Uterus (tissue), 4 donors: Measurements from ENCODE around the gene SEPTIN5. TPM values are rescaled to one million over a fixed set of nuclear protein-coding genes. Genes with fewer than 3 reads are reported as not detected.

Source experiments
- DNase-seq, 2 donors: peaks; one replicate each; pipeline ENCODE4 v3.0.0-alpha.2; 2019 to 2020
- H3K27ac ChIP-seq, 2 donors: fragments of 200-600 bp; sonication (generic); 1 replicate in 1 of 2; 2 replicates in 1 of 2; pipeline ENCODE4 v1.5.1; 2016 to 2018
- H3K27me3 ChIP-seq, 2 donors: fragments of 200-600 bp; sonication (generic); one replicate each; pipeline ENCODE4 v1.5.1; 2018 to 2019; ENCODE audit warnings: control low read depth in 1 of 2
- H3K36me3 ChIP-seq, 2 donors: fragments of 200-600 bp; sonication (generic); one replicate each; pipeline ENCODE4 v1.5.1; 2019; ENCODE audit warnings: control low read depth in 1 of 2
- H3K4me1 ChIP-seq, 2 donors: fragments of 200-600 bp; sonication (generic); one replicate each; pipeline ENCODE4 v1.5.1; 2018 to 2019; ENCODE audit warnings: control low read depth in 1 of 2
- H3K4me3 ChIP-seq, 2 donors: fragments of 200-600 bp; sonication (generic); 1 replicate in 1 of 2; 2 replicates in 1 of 2; pipeline ENCODE4 v1.5.1; 2018 to 2019; ENCODE audit warnings: mild to moderate bottlenecking in 1 of 2
- H3K9me3 ChIP-seq, 2 donors: fragments of 200-600 bp; sonication (generic); one replicate each; pipeline ENCODE4 v1.5.1; 2019; ENCODE audit warnings: control low read depth in 1 of 2
- CTCF ChIP-seq, 4 experiments: fragments of 200-600 bp in 2 of 4; fragments of 450-650 bp in 2 of 4; sonication (generic) in 2 of 4; IDR thresholded peaks; one replicate each; pipeline ENCODE4 v1.5.1; 2016 to 2019; ENCODE audit warnings: antibody characterized with exemption in 4 of 4, mild to moderate bottlenecking in 2 of 4, moderate library complexity in 1 of 4
- POLR2A ChIP-seq, 2 donors: fragments of 450-650 bp; IDR thresholded peaks; one replicate each; pipeline ENCODE4 v1.6.1; 2016; ENCODE audit warnings: antibody characterized with exemption in 2 of 2, mild to moderate bottlenecking in 1 of 2, moderate library complexity in 1 of 2
- intact Hi-C: fragments of 100-400 bp; cut with DNase I; formaldehyde crosslinking; loops from one replicate; pipeline ENCODE4 v1.15.1; 2023; ENCODE audit warnings: low total_unique reads
- total RNA-seq, 4 donors: library from RNA; depleted of rRNA in 3 of 4; stranded (reverse); fragments of >200 nt in 3 of 4; gene quantifications; one replicate each; pipeline versions ENCODE4 v1.1.0 to v1.2.4, GENCODE V29; 2014 to 2023
- donor health status: DM: yes; HTN: yes; CAD: no.

The SEPTIN5 gene
- total RNA-seq, 4 donors from 2014 or later = 9.4 to 67.6 (median 25.3) TPM

DNA sequence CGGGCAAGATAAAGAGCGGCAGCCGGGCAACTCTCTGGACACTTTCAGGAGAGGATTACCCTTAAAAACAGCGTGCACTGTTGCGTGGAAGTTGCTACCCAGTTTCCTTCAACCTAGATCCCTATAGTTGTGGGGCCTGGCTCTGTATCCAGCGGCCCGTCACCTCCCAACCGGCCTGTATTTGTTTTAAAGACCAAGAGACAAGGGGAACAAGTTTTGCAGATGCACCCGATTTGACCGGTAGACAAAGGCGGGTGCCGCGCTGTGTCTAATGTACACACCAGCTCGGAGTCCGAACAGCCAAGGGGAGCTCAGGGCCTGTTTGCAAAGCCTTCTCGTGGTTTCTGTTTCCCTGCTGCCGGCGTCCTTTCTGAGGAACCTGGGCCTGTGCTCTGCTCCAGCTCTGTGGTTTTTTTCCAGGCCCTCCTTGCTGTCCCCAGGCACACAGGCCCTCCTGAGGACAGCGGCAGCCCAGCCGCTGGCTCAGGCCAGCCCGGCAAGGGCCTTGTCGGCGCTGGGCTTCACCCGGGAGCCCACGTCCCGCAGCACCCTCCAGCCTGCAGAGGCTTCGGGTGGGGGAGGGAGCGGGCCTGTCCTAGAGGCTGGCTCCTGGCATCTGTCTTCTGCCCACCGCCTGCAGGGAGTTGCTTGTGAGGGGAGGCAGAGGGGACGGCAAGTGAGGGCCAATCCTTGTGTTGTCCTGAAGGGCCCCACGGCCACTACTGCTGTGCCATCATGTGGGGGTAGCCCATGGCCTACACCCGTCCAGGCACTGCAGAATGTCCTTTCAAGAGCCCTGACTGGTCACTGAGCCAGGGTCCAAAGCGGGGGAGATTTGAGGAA is 47.6 kb downstream of the SEPTIN5 start:
- no peaks in the 10 kb centered on the region for H3K9me3 ChIP-seq
- no peak for DNase-seq
- no peak overlapping the region for H3K27ac ChIP-seq
- no peaks in the 10 kb centered on the region for H3K36me3 ChIP-seq
- intact Hi-C loops = no loop called here
- H3K4me3 ChIP-seq = no peak overlapping the region
- peaks cover 0 to 12% of the 10 kb centered on the region in 2 donors for H3K4me1 ChIP-seq
- H3K27me3 ChIP-seq = peaks cover 9 to 34% of the 10 kb centered on the region in 2 donors
- TF ChIP-seq CTCF (IDR thresholded peaks at IDR 0.05) = no peak
- no peak for TF ChIP-seq POLR2A (IDR thresholded peaks at IDR 0.05)

GRCh38 chr22:19762568-19763457 is 48.5 kb downstream of the SEPTIN5 start:
- no peak overlapping the region for H3K27ac ChIP-seq

DNA sequence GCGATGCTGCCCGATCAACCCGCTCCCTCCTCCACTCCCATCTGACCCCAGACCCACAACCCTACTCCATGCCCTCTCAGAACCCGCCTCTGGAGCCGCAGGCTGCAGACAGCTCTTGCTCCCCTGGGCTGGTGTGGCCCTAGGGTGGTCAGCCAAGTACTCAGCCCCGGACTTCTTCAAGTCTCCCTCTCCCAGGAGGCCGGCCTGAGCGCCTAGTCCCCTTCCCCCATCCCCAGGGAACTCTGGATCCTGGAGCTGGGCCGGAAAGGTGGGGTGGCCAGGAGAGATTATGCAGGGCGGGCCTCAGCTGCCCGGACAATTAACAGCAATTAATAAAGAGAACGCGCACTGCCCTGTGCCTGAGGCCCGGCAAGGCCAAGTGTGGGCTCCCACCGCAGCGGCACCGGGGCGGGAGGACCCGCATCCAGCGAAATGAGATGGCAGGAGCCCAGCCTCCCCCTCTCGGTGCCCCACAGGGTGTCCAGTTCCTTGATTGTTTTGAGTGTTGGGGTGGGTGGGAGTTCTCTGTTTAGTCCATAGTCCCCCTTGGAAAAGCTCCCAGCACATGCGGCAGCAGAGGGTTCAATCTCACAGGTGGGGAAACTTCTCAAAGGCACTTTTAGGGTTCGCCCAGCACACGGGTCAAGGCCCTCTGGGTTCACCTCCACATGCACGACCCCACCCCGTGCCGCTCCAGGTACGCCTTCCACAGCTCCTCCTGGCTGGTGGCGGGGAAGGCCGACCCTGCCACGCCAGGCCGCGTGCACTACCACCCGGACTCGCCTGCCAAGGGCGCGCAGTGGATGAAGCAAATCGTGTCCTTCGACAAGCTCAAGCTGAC is 49.4 kb downstream of the SEPTIN5 start:
- intact Hi-C loops = no loop called here
- Histone ChIP-seq H3K27me3 (peaks cover 11 to 49% of the 10 kb centered on the region in 2 donors), H3K4me1 (peaks cover 0 to 12% of the 10 kb centered on the region in 2 donors), H3K27ac (no peak overlapping the region), H3K9me3 (no peaks in the 10 kb centered on the region), H3K4me3 (no peak overlapping the region), H3K36me3 (no peaks in the 10 kb centered on the region)
- TF ChIP-seq POLR2A (IDR thresholded peaks at IDR 0.05) (no peak), CTCF (IDR thresholded peaks at IDR 0.05) (no peak)
- no peak for DNase-seq

More at GRCh38 chr22:19762568-19763457, 48.5 kb downstream of the SEPTIN5 start:
- TF ChIP-seq POLR2A (IDR thresholded peaks at IDR 0.05) (no peak), CTCF (IDR thresholded peaks at IDR 0.05) (no peak)
- no peak overlapping the region for H3K4me3 ChIP-seq
- no peak for DNase-seq
- H3K9me3 ChIP-seq = no peaks in the 10 kb centered on the region
- peaks cover 11 to 40% of the 10 kb centered on the region in 2 donors for H3K27me3 ChIP-seq
- peaks cover 0 to 12% of the 10 kb centered on the region in 2 donors for H3K4me1 ChIP-seq
- no peaks in the 10 kb centered on the region for H3K36me3 ChIP-seq
- intact Hi-C loops = no loop called here

GRCh38 chr22:19764299-19764593 is 49.9 kb downstream of the SEPTIN5 start:
- no peaks in the 10 kb centered on the region for H3K36me3 ChIP-seq
- no peak overlapping the region for H3K4me3 ChIP-seq
- H3K9me3 ChIP-seq = no peaks in the 10 kb centered on the region
- no peak for TF ChIP-seq CTCF (IDR thresholded peaks at IDR 0.05)
- TF ChIP-seq POLR2A (IDR thresholded peaks at IDR 0.05) = no peak
- H3K27ac ChIP-seq = no peak overlapping the region
- peaks cover 0 to 10% of the 10 kb centered on the region in 2 donors for H3K4me1 ChIP-seq
- DNase-seq = no peak
- intact Hi-C loops = no loop called here
- peaks cover 9 to 51% of the 10 kb centered on the region in 2 donors for H3K27me3 ChIP-seq
